NCI-H1694 treated with DMSO at 0.1 percent for 48 hours (cell line): ENCODE measurements around the gene DOC2B.
"Not testable (repeated sequence)": the region's sequence is repeated elsewhere in the genome, so short reads cannot be mapped to it uniquely, and the experiment has no call there.

Experiments
- DNase-seq: peaks from one replicate; lab custom pipeline; 2025; lab: John Stamatoyannopoulos, UW

DOC2B gene

GRCh38 chr17:144936-145670 lies 36.3 kb downstream of the DOC2B start:
- no peak for DNase-seq

- peak; percentile 53 for DNase-seq
Observed at GRCh38 chr17:143785-144281, 37.6 kb downstream of the DOC2B start.

GRCh38 chr17:142876-143784 lies 38.3 kb downstream of the DOC2B start:
- no peak for DNase-seq

GRCh38 chr17:142102-142661 lies 39.3 kb downstream of the DOC2B start:
- DNase-seq: no peak

- DNase-seq: not testable (repeated sequence)
Observed at GRCh38 chr17:139401-140205, 41.8 kb downstream of the DOC2B start.

GRCh38 chr17:137166-137807 lies 44.2 kb downstream of the DOC2B start, which contains the start of gene SCGB1C2:
Gene SCGB1C2, plus strand, starts transcription at chr17:137569. Its CDS starts 22 bp downstream, at chr17:137591.
- not testable (repeated sequence) for DNase-seq

GRCh38 chr17:136531-136930 lies 44.9 kb downstream of the DOC2B start:
- DNase-seq: not testable (repeated sequence)

GRCh38 chr17:135895-136294 lies 45.6 kb downstream of the DOC2B start:
- DNase-seq: not testable (repeated sequence)

- DNase-seq: not testable (repeated sequence)
Observed at GRCh38 chr17:135022-135421, 46.4 kb downstream of the DOC2B start.

GRCh38 chr17:134332-134785 lies 47.1 kb downstream of the DOC2B start:
- not testable (repeated sequence) for DNase-seq

- not testable (repeated sequence) for DNase-seq
Observed at GRCh38 chr17:133932-134331, 47.5 kb downstream of the DOC2B start.

GRCh38 chr17:118339-118917 lies 63.0 kb downstream of the DOC2B start:
- DNase-seq: not testable (repeated sequence)

- DNase-seq: not testable (repeated sequence)
Observed at GRCh38 chr17:113111-113510, 68.3 kb downstream of the DOC2B start.
